Gastrocnemius medialis (tissue), 4 donors: ENCODE results near the gene TNFAIP8L1.

Source experiments
- POLR2A ChIP-seq, 2 donors: fragments of 450-650 bp; IDR thresholded peaks; one replicate each; pipeline ENCODE4 v1.6.1; 2017; ENCODE audit warnings: antibody characterized with exemption in 2 of 2, mild to moderate bottlenecking in 2 of 2, moderate library complexity in 2 of 2
- TF ChIP-seq, protein P1 (sequence below), 5 experiments: fragments of 450-650 bp in 3 of 5; fragments of 200-600 bp in 2 of 5; sonication (generic) in 2 of 5; IDR thresholded peaks in 4 of 5; conservative IDR thresholded peaks in 1 of 5; 1 replicate in 4 of 5; 2 replicates in 1 of 5; pipeline ENCODE4 v1.5.1; 2016 to 2019; ENCODE audit warnings: antibody characterized with exemption in 5 of 5, mild to moderate bottlenecking in 3 of 5, moderate library complexity in 3 of 5

DNA sequence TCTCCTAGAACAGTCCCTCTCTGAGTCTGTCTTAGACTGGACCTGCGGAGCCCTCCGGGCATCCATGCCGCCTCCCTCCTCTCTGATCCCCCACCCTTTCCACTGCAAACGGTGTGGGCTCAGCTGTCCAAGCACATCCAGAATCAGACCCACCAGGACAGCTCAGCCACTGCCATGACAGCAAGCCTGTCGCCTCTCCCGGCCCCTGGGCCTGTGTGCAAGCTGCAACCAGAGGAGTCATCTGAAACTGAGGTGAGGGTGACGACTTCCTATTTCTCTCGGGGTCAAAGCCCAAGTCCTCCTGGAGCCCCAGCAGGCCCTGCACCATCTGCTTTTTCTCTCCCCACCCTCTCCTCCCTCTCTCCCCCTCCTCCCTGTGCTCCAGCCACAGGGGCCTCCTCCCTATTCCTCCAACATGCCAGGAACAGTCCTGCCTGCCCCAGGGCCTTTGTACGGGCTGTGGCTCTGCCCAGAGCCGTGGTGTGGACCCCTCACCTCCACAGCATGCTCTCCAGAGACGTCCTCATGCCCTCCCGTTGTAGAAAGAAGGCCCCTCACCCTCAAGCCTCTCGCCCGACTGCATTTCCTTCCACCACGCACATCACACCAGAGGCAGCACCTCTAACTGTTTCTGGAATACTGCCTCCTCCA is 54.3 kb downstream of the TNFAIP8L1 start:
- TF ChIP-seq, protein P1, sequence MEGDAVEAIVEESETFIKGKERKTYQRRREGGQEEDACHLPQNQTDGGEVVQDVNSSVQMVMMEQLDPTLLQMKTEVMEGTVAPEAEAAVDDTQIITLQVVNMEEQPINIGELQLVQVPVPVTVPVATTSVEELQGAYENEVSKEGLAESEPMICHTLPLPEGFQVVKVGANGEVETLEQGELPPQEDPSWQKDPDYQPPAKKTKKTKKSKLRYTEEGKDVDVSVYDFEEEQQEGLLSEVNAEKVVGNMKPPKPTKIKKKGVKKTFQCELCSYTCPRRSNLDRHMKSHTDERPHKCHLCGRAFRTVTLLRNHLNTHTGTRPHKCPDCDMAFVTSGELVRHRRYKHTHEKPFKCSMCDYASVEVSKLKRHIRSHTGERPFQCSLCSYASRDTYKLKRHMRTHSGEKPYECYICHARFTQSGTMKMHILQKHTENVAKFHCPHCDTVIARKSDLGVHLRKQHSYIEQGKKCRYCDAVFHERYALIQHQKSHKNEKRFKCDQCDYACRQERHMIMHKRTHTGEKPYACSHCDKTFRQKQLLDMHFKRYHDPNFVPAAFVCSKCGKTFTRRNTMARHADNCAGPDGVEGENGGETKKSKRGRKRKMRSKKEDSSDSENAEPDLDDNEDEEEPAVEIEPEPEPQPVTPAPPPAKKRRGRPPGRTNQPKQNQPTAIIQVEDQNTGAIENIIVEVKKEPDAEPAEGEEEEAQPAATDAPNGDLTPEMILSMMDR (IDR thresholded peaks at IDR 0.05 in 4 of 5, conservative IDR thresholded peaks at IDR 0.05 in 1 of 5): no peak
- peak in 1 of 2 donors; percentile 16 for TF ChIP-seq POLR2A (IDR thresholded peaks at IDR 0.05)
